K562 (cell line): Measurements from ENCODE around the gene CHSY1. TPM values are rescaled to one million over a fixed set of nuclear protein-coding genes. Genes with fewer than 3 reads are reported as not detected.
A peak's percentile ranks its signal among the peaks of the same experiment; 100 is the strongest.

ENCODE experiments used
- ARID4B ChIP-seq: sonication (generic); formaldehyde crosslinking; IDR thresholded peaks from 2 replicates; pipeline ENCODE4 v1.8.0; 2022; ENCODE audit warnings: mild to moderate bottlenecking, missing genetic modification reagents
- MTF1 ChIP-seq: fragments of 250-450 bp; sonication (Bioruptor Pico); IDR thresholded peaks from 2 replicates; pipeline ENCODE4 v1.9.0; 2021; ENCODE audit warnings: moderate library complexity, mild to moderate bottlenecking, inconsistent platforms, borderline replicate concordance
- NFIC ChIP-seq: fragments of 450-650 bp; IDR thresholded peaks from 2 replicates; pipeline ENCODE4 v1.6.1; 2017; ENCODE audit warnings: mild to moderate bottlenecking, inconsistent platforms
- RAD51 ChIP-seq: fragments of 450-650 bp; IDR thresholded peaks from 2 replicates; pipeline ENCODE4 v1.7.1; 2016; ENCODE audit warnings: low read depth, mild to moderate bottlenecking, borderline replicate concordance
- SAFB2 ChIP-seq: fragments of 200-400 bp; formaldehyde crosslinking; IDR thresholded peaks from 2 replicates; pipeline ENCODE4 v1.6.1; 2018; ENCODE audit warnings: borderline replicate concordance, low read length, low read depth, moderate library complexity; ENCODE audit not compliant: severe bottlenecking
- SIX5 ChIP-seq, 2 experiments: IDR thresholded peaks; 2 replicates each; pipeline ENCODE4 v1.6.1; 2011; ENCODE audit warnings: low read length in 2 of 2, borderline replicate concordance in 1 of 2, low read depth in 1 of 2, mild to moderate bottlenecking in 1 of 2, moderate library complexity in 1 of 2; ENCODE audit not compliant: insufficient read depth in 1 of 2
- polyA plus RNA-seq, 8 experiments: library from polyadenylated mRNA; depleted of rRNA in 4 of 8; stranded (reverse) in 5 of 8; unstranded in 3 of 8; fragments of >200 nt; fragmentation: Nextera tagmentation in 2 of 8; fragmentation: Illumina TruSeq in 1 of 8; extraction: Ambion mirVana in 2 of 8; extraction: Trizol in 1 of 8; gene quantifications; 2 replicates each; pipeline versions ENCODE4 v1.2.1 to v1.2.3, GENCODE V29; 2011 to 2014; ENCODE audit warnings: inconsistent platforms in 1 of 8, missing spikeins in 1 of 8
- total RNA-seq, 7 experiments: library from RNA; depleted of rRNA in 6 of 7; stranded (reverse); fragments of >200 nt in 6 of 7; fragmentation: Illumina TruSeq in 2 of 7; extraction: Trizol in 2 of 7; gene quantifications; 2 replicates each; pipeline versions ENCODE4 v1.2.1 to v1.2.3, GENCODE V29; 2011 to 2021; ENCODE audit warnings: low replicate concordance in 1 of 7
- TF ChIP-seq, protein P1 (sequence below), 3 experiments: IDR thresholded peaks in 2 of 3; conservative IDR thresholded peaks in 1 of 3; 2 replicates each; pipeline ENCODE4 v1.5.1; 2011 to 2012; ENCODE audit warnings: low read length in 3 of 3, mild to moderate bottlenecking in 3 of 3, control low read depth in 2 of 3, improper control_type of control experiment in 1 of 3, inconsistent platforms in 1 of 3, low read depth in 1 of 3, mixed read lengths in 1 of 3, moderate library complexity in 1 of 3; ENCODE audit not compliant: insufficient read depth in 2 of 3
- TF ChIP-seq, protein P2 (sequence below): IDR thresholded peaks from 2 replicates; pipeline ENCODE4 v1.6.1; 2011; ENCODE audit warnings: borderline replicate concordance, low read depth, mild to moderate bottlenecking, moderate library complexity, low read length; ENCODE audit not compliant: insufficient read depth, poor library complexity, severe bottlenecking
- TF ChIP-seq, protein P3 (sequence below): IDR thresholded peaks from 3 replicates; pipeline ENCODE4 v1.6.1; 2011; ENCODE audit warnings: borderline replicate concordance, mild to moderate bottlenecking; ENCODE audit not compliant: insufficient read length, insufficient read depth

Gene CHSY1
- total and polyA plus RNA-seq, 9 of the 15 experiments (the other 6 are each of a cell fraction or from before 2014, with no cell fraction given), result 7.0 to 16.4 (median 13.4) TPM

DNA sequence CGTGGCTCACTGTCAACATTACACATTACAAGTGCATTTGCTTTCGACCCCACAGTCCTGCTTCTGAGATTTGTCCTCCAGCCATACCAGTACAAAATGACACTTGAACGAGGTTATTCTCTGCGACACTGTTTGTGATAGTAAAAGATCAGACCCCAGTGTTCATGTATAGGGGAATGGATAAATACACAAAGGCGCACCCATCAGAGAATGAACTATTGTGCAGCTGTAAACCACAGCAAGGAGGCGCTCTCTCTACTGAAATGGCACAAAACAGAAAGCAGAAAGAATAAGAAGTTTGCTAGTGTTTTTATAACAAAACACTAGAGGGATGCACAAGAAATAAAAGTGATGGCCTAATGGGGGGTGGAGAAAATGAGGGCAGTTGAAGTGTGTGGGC is 4.9 kb upstream of the CHSY1 start (continued):
- TF ChIP-seq, protein P1, sequence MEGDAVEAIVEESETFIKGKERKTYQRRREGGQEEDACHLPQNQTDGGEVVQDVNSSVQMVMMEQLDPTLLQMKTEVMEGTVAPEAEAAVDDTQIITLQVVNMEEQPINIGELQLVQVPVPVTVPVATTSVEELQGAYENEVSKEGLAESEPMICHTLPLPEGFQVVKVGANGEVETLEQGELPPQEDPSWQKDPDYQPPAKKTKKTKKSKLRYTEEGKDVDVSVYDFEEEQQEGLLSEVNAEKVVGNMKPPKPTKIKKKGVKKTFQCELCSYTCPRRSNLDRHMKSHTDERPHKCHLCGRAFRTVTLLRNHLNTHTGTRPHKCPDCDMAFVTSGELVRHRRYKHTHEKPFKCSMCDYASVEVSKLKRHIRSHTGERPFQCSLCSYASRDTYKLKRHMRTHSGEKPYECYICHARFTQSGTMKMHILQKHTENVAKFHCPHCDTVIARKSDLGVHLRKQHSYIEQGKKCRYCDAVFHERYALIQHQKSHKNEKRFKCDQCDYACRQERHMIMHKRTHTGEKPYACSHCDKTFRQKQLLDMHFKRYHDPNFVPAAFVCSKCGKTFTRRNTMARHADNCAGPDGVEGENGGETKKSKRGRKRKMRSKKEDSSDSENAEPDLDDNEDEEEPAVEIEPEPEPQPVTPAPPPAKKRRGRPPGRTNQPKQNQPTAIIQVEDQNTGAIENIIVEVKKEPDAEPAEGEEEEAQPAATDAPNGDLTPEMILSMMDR (IDR thresholded peaks at IDR 0.05 in 2 of 3, conservative IDR thresholded peaks at IDR 0.05 in 1 of 3; ENCODE audit: insufficient read depth in 2 of 3, low read depth in 1 of 3, low read length in 3 of 3), result peak; percentile 41 to 51 (median 50); a peak in 4 of 6 replicates
- TF ChIP-seq SAFB2, result no peak
- TF ChIP-seq, protein P2, sequence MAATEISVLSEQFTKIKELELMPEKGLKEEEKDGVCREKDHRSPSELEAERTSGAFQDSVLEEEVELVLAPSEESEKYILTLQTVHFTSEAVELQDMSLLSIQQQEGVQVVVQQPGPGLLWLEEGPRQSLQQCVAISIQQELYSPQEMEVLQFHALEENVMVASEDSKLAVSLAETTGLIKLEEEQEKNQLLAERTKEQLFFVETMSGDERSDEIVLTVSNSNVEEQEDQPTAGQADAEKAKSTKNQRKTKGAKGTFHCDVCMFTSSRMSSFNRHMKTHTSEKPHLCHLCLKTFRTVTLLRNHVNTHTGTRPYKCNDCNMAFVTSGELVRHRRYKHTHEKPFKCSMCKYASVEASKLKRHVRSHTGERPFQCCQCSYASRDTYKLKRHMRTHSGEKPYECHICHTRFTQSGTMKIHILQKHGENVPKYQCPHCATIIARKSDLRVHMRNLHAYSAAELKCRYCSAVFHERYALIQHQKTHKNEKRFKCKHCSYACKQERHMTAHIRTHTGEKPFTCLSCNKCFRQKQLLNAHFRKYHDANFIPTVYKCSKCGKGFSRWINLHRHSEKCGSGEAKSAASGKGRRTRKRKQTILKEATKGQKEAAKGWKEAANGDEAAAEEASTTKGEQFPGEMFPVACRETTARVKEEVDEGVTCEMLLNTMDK, result peak; percentile 16
- no peak for TF ChIP-seq ARID4B (CRISPR knock-in tag)
- no peak for TF ChIP-seq NFIC
- TF ChIP-seq SIX5 (IDR thresholded peaks at IDR 0.05; ENCODE audit: borderline replicate concordance in 1 of 2, insufficient read depth in 1 of 2, low read depth in 1 of 2, low read length in 2 of 2), result no peak
- no peak for TF ChIP-seq RAD51
- no peak for TF ChIP-seq MTF1 (CRISPR knock-in tag)
- TF ChIP-seq, protein P3, sequence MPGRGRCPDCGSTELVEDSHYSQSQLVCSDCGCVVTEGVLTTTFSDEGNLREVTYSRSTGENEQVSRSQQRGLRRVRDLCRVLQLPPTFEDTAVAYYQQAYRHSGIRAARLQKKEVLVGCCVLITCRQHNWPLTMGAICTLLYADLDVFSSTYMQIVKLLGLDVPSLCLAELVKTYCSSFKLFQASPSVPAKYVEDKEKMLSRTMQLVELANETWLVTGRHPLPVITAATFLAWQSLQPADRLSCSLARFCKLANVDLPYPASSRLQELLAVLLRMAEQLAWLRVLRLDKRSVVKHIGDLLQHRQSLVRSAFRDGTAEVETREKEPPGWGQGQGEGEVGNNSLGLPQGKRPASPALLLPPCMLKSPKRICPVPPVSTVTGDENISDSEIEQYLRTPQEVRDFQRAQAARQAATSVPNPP, result no peak
- TF ChIP-seq, all 486 proteins: peak for 3
